Karpas-422 (cell line): ENCODE results near the gene SINHCAF. TPM values are rescaled to one million over a fixed set of nuclear protein-coding genes. Genes with fewer than 3 reads are reported as not detected.

Source experiments
- DNase-seq: peaks from one replicate; pipeline ENCODE4 v3.0.0-alpha.2; 2015
- H2AFZ ChIP-seq: fragments of 200-600 bp; sonication (generic); 2 replicates; pipeline ENCODE4 v1.6.1; 2014; ENCODE audit warnings: antibody characterized with exemption, low read length, mixed read lengths
- H3K27ac ChIP-seq: fragments of 200-600 bp; sonication (generic); 2 replicates; pipeline ENCODE4 v1.5.1; 2014; ENCODE audit warnings: mild to moderate bottlenecking, low read length, moderate library complexity
- H3K27me3 ChIP-seq: fragments of 200-600 bp; sonication (generic); 2 replicates; pipeline ENCODE4 v1.6.1; 2014; ENCODE audit warnings: low read length, mixed read lengths
- H3K36me3 ChIP-seq: fragments of 200-600 bp; sonication (generic); 2 replicates; pipeline ENCODE4 v1.6.1; 2014; ENCODE audit warnings: low read length, mixed read lengths; ENCODE audit not compliant: insufficient read depth
- H3K4me1 ChIP-seq: fragments of 200-600 bp; sonication (generic); 2 replicates; pipeline ENCODE4 v1.6.1; 2014; ENCODE audit warnings: mild to moderate bottlenecking, low read length, mixed read lengths
- H3K4me2 ChIP-seq: fragments of 200-600 bp; sonication (generic); 2 replicates; pipeline ENCODE4 v1.6.1; 2014; ENCODE audit warnings: low read length, low read depth, mild to moderate bottlenecking; ENCODE audit not compliant: poor library complexity, severe bottlenecking
- H3K4me3 ChIP-seq: fragments of 200-600 bp; sonication (generic); 2 replicates; pipeline ENCODE4 v1.5.1; 2014; ENCODE audit warnings: mild to moderate bottlenecking, antibody characterized with exemption, low read length, mixed read lengths
- H3K79me2 ChIP-seq: fragments of 200-600 bp; sonication (generic); 2 replicates; pipeline ENCODE4 v1.6.1; 2014; ENCODE audit warnings: mild to moderate bottlenecking, low read length, mixed read lengths
- H3K9ac ChIP-seq: fragments of 200-600 bp; sonication (generic); 2 replicates; pipeline ENCODE4 v1.6.0; 2014; ENCODE audit warnings: low read length
- H3K9me2 ChIP-seq: fragments of 200-600 bp; sonication (generic), shearing (Covaris generic); replicated peaks from 2 replicates; pipeline ENCODE4 v1.6.0; 2014; ENCODE audit warnings: mild to moderate bottlenecking, low read length, moderate library complexity; ENCODE audit not compliant: insufficient read depth
- H3K9me3 ChIP-seq: fragments of 300-700, 200-600 bp; sonication (generic); 2 replicates; pipeline ENCODE4 v1.6.1; 2014; ENCODE audit warnings: low read length, mixed read lengths
- H4K20me1 ChIP-seq: fragments of 200-600 bp; sonication (generic); 2 replicates; pipeline ENCODE4 v1.6.1; 2014; ENCODE audit warnings: mild to moderate bottlenecking, antibody characterized with exemption, low read length, low read depth; ENCODE audit not compliant: insufficient read depth
- small RNA-seq: library from RNA; depleted of rRNA; stranded (forward); fragments of <200 nt; gene quantifications from one replicate; pipeline ENCODE3, GENCODE V24; 2014
- total RNA-seq: library from RNA; depleted of rRNA; stranded (reverse); fragments of >200 nt; shearing (Covaris generic); gene quantifications from 2 replicates; pipeline ENCODE4 v1.2.3, GENCODE V29; 2014; ENCODE audit warnings: low replicate concordance

Gene SINHCAF
- total RNA-seq, 1 experiment from 2014 or later, result 117 TPM

- Histone ChIP-seq H4K20me1 (no peaks in the 10 kb centered on the region), H3K9me3 (no peaks in the 10 kb centered on the region), H3K27me3 (no peaks in the 10 kb centered on the region), H3K4me1 (no peaks in the 10 kb centered on the region), H3K36me3 (no peaks in the 10 kb centered on the region), H3K9ac (no peak overlapping the region), H3K27ac (no peak overlapping the region), H2AFZ (no peak overlapping the region), H3K4me2 (no peak overlapping the region), H3K79me2 (no peaks in the 10 kb centered on the region), H3K9me2 (no peaks in the 10 kb centered on the region), H3K4me3 (no peak overlapping the region)
- DNase-seq, result no peak
Measured at GRCh38 chr12:31234053-31234840, 91.7 kb downstream of the SINHCAF start.

GRCh38 chr12:31233061-31233730 lies 92.8 kb downstream of the SINHCAF start:
- Histone ChIP-seq H3K4me3 (no peak overlapping the region), H2AFZ (no peak overlapping the region), H3K36me3 (no peaks in the 10 kb centered on the region), H3K4me1 (no peaks in the 10 kb centered on the region), H3K9me2 (no peaks in the 10 kb centered on the region), H3K4me2 (no peak overlapping the region), H3K27me3 (no peaks in the 10 kb centered on the region), H3K9ac (no peak overlapping the region), H4K20me1 (no peaks in the 10 kb centered on the region), H3K27ac (no peak overlapping the region), H3K79me2 (no peaks in the 10 kb centered on the region), H3K9me3 (no peaks in the 10 kb centered on the region)
- DNase-seq, result no peak

- Histone ChIP-seq H3K9me3 (no peaks in the 10 kb centered on the region), H3K36me3 (no peaks in the 10 kb centered on the region), H3K4me1 (no peaks in the 10 kb centered on the region), H3K27me3 (no peaks in the 10 kb centered on the region), H3K9me2 (no peaks in the 10 kb centered on the region), H3K79me2 (no peaks in the 10 kb centered on the region), H4K20me1 (no peaks in the 10 kb centered on the region), H3K4me3 (no peak overlapping the region), H3K9ac (no peak overlapping the region), H3K4me2 (no peak overlapping the region), H3K27ac (no peak overlapping the region), H2AFZ (no peak overlapping the region)
- no peak for DNase-seq
Measured at GRCh38 chr12:31232361-31232965, 93.5 kb downstream of the SINHCAF start.

- Histone ChIP-seq H3K4me3 (no peak overlapping the region), H3K4me1 (no peaks in the 10 kb centered on the region), H2AFZ (no peak overlapping the region), H3K9me2 (no peaks in the 10 kb centered on the region), H3K27me3 (no peaks in the 10 kb centered on the region), H3K9ac (no peak overlapping the region), H3K36me3 (no peaks in the 10 kb centered on the region), H3K4me2 (no peak overlapping the region), H3K79me2 (no peaks in the 10 kb centered on the region), H3K9me3 (no peaks in the 10 kb centered on the region), H3K27ac (no peak overlapping the region), H4K20me1 (no peaks in the 10 kb centered on the region)
- DNase-seq, result no peak
Measured at GRCh38 chr12:31231611-31232360, 94.2 kb downstream of the SINHCAF start.

Small RNA genes lying within 50 kb of the gene (small RNA-seq; reads per million reads assigned to genes)
- gene AC024940.4 (not detected), gene AC024940.5 (0.24 reads per million), gene MREGP1 (not detected), gene RF00026 (not detected)
